ENCODE data around the gene PFN3. TPM values are rescaled to one million over a fixed set of nuclear protein-coding genes. Genes with fewer than 3 reads are reported as not detected.
A peak's percentile ranks its signal among the peaks of the same experiment; 100 is the strongest.

Gene PFN3
- total RNA-seq, 1 donor from 2014 or later, result not detected

- Mint-ChIP-seq H3K9me3 (ENCODE audit: unreplicated experiment) (no peaks in the 10 kb centered on the region), H3K27me3 (ENCODE audit: unreplicated experiment) (peaks cover 10% of the 10 kb centered on the region), H3K36me3 (ENCODE audit: unreplicated experiment) (no peaks in the 10 kb centered on the region), H3K27ac (ENCODE audit: unreplicated experiment) (no peak overlapping the region), H3K4me3 (ENCODE audit: unreplicated experiment) (no peak overlapping the region), H3K4me1 (ENCODE audit: unreplicated experiment) (no peaks in the 10 kb centered on the region)
- TF ChIP-seq CTCF (IDR thresholded peaks at IDR 0.05), result no peak
- peak; percentile 74 for DNase-seq (ENCODE audit: extremely low spot score, unreplicated experiment)
Observed at GRCh38 chr5:177396807-177397206, 3.7 kb downstream of the PFN3 start.

DNA sequence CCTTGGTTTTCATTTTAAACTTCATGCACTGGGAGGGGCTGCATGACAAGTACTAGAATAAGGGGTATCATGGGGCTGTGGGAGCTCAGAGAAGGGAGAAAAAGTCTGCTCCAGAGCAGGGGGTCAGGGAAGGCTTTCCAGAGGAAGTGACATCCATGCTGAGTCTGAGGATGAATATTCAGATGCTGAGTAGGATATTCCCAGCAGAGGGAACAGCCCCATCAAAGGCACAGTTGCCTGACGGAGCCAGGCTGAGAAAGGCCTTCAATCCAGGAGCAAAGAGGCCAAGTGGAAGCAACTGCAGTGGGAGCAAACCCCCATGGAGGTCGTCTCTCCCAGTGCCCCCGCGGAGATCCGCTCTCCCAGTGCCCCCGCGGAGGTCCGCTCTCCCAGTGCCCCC, 4.4 kb downstream of the PFN3 start:
- no peak for DNase-seq (ENCODE audit: extremely low spot score, unreplicated experiment)

GRCh38 chr5:177393990-177394389, 6.5 kb downstream of the PFN3 start:
- peaks cover 15% of the 10 kb centered on the region for H3K4me1 Mint-ChIP-seq (ENCODE audit: unreplicated experiment)
- TF ChIP-seq CTCF (IDR thresholded peaks at IDR 0.05), result no peak
- H3K4me3 Mint-ChIP-seq (ENCODE audit: unreplicated experiment), result no peak overlapping the region
- no peaks in the 10 kb centered on the region for H3K9me3 Mint-ChIP-seq (ENCODE audit: unreplicated experiment)
- H3K36me3 Mint-ChIP-seq (ENCODE audit: unreplicated experiment), result no peaks in the 10 kb centered on the region
- H3K27ac Mint-ChIP-seq (ENCODE audit: unreplicated experiment), result no peak overlapping the region
- no peak for DNase-seq (ENCODE audit: extremely low spot score, unreplicated experiment)
- H3K27me3 Mint-ChIP-seq (ENCODE audit: unreplicated experiment), result peaks cover 4% of the 10 kb centered on the region

More for the DNA sequence above, 4.4 kb downstream of the PFN3 start:
- Mint-ChIP-seq H3K4me3 (ENCODE audit: unreplicated experiment) (no peak overlapping the region), H3K27ac (ENCODE audit: unreplicated experiment) (no peak overlapping the region), H3K27me3 (ENCODE audit: unreplicated experiment) (peaks cover 4% of the 10 kb centered on the region), H3K4me1 (ENCODE audit: unreplicated experiment) (no peaks in the 10 kb centered on the region), H3K9me3 (ENCODE audit: unreplicated experiment) (no peaks in the 10 kb centered on the region), H3K36me3 (ENCODE audit: unreplicated experiment) (no peaks in the 10 kb centered on the region)
- no peak for TF ChIP-seq CTCF (IDR thresholded peaks at IDR 0.05)

DNA sequence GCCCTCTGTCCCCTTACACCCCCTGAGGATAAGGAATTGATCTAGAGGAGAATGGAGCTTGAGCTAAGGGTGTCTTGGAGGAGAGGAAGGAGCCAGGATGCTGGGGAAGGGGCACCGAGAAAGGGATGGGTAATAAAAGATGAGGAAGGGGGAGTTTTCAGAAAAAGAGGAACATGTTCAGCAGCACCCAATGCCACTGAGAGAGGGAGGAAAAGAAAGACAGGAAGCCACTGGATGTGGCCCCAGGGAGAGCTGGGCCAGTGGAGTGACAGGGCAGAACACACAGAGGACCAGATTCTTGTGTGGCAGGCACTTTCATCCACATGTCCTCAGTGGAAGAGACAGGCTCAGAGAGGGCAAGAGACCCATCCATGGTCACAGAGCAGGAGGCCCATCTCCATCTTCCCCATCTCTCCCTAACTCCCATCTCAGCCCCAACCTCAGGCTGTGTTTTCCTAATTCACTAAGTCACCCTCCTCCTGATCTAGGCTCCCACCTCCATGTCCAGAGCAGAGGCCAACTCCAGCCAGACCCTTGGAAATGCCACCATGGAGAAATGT, 7.2 kb downstream of the PFN3 start:
- Mint-ChIP-seq H3K4me1 (ENCODE audit: unreplicated experiment) (peaks cover 20% of the 10 kb centered on the region), H3K36me3 (ENCODE audit: unreplicated experiment) (no peaks in the 10 kb centered on the region), H3K27me3 (ENCODE audit: unreplicated experiment) (peaks cover 4% of the 10 kb centered on the region), H3K27ac (ENCODE audit: unreplicated experiment) (no peak overlapping the region), H3K4me3 (ENCODE audit: unreplicated experiment) (no peak overlapping the region), H3K9me3 (ENCODE audit: unreplicated experiment) (no peaks in the 10 kb centered on the region)
- TF ChIP-seq CTCF (IDR thresholded peaks at IDR 0.05), result no peak
- no peak for DNase-seq (ENCODE audit: extremely low spot score, unreplicated experiment)

DNA sequence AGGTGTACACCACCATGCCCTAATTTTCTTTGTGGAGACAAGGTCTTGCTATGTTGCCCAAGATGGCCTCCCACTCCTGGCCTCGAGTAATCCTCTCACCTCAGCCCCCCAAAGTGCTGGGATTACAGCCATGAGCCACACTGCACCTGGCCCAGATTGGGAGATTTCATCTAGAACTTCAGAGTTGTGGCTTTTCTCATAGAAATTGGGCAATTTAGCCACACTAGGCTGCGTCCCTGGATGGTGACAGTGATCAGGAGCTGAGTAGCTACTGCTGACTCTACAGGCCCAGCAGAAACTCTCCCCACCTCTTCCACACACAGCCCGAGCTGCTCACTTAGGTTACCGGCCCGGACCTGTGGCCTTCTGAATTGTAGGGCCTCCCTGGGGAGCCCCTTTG, 7.7 kb downstream of the PFN3 start:
- H3K27me3 Mint-ChIP-seq (ENCODE audit: unreplicated experiment), result peaks cover 4% of the 10 kb centered on the region
- peaks cover 20% of the 10 kb centered on the region for H3K4me1 Mint-ChIP-seq (ENCODE audit: unreplicated experiment)
- no peaks in the 10 kb centered on the region for H3K9me3 Mint-ChIP-seq (ENCODE audit: unreplicated experiment)
- no peaks in the 10 kb centered on the region for H3K36me3 Mint-ChIP-seq (ENCODE audit: unreplicated experiment)
- no peak overlapping the region for H3K4me3 Mint-ChIP-seq (ENCODE audit: unreplicated experiment)
- TF ChIP-seq CTCF (IDR thresholded peaks at IDR 0.05), result no peak
- no peak for DNase-seq (ENCODE audit: extremely low spot score, unreplicated experiment)
- H3K27ac Mint-ChIP-seq (ENCODE audit: unreplicated experiment), result no peak overlapping the region
